NCI-H2171 (cell line): Measurements from ENCODE around the gene WDR33.
A peak's percentile ranks its signal among the peaks of the same experiment; 100 is the strongest.
"Not testable (repeated sequence)": the region's sequence is repeated elsewhere in the genome, so short reads cannot be mapped to it uniquely, and the experiment has no call there.

Experiments
- DNase-seq: peaks from one replicate; lab custom pipeline; 2025; lab: John Stamatoyannopoulos, UW

Gene WDR33

DNA sequence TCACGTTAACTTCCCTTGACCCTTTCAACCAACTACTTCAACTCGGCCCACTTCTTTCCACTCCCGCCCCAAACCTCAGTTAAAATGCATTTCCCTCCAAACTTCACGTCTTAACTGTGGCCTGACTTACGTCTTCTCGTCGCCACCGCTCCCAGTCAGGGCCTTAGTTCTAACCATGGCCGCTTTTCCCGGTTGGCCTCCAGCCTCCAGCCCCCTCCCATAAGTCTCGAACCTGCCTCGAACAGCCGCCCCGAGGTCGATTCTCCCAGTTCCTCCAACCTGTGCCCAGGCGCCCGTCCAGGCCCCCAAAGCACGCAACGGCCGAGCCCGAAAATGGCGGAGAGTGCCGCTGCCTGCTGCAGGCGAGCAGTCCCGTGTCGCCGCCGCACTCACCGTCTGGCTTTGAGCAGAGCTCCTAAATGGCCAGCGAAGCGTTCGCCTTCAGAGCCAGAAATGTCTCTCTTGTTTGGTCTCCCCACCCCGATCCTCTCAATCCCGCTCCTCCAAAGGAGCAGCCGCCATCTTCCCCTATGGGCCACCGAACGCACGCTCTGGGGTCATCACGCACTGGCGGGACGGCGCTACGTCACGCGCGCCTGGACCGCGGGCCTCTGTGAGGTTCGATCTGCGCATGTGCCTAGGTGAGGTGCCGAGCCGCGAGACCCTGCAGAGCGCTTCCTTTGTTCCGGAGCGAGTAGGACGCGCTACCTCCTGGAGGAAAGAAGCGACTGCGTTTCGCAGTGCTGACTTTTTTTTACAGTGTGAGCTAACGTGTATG is at the start of gene WDR33:
Gene WDR33 (minus strand): TSS at position 553 of the 778 bp plus-strand sequence. CDS start 40,190 bp downstream, outside the sequence.
- DNase-seq, result peak; percentile 95

DNA sequence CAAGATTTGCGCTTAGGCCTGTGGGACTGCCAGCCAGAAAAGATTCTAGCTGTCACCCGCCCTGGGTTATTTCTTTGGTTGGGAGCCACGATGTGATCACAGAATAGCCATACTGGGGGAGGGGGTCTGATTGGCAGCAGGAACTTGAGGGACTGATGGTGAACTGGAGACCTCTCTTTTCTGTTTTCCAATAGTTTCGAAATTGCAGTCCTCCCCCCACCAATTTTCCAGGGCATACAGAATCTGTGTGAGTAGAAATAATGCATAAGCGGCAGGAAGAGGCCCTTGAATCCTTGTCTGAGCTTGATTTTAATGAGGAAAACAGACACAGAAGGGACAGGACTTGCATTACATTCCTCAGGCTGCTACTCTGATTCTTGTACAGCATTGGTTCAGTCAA is 49.2 kb upstream of the WDR33 start:
- no peak for DNase-seq

DNA sequence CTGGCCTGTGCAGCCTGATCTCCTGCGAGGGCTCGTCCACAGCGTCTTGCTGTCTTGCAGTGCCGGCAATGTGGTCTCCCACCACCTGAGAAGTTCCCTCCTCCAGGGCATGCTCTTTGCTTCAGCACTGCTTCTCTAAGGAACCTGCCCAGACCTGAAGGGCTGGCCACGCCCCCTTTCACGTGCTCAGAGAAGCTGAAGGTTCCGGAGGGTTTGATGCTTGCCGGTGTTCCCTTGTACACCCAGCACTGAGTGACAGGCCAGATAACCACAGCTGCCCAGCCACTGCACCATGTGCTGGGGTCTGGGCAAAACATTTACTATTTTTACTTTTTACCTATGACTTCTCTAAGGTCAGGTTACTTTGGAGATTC is 48.7 kb upstream of the WDR33 start:
- DNase-seq, result peak; percentile 27

DNA sequence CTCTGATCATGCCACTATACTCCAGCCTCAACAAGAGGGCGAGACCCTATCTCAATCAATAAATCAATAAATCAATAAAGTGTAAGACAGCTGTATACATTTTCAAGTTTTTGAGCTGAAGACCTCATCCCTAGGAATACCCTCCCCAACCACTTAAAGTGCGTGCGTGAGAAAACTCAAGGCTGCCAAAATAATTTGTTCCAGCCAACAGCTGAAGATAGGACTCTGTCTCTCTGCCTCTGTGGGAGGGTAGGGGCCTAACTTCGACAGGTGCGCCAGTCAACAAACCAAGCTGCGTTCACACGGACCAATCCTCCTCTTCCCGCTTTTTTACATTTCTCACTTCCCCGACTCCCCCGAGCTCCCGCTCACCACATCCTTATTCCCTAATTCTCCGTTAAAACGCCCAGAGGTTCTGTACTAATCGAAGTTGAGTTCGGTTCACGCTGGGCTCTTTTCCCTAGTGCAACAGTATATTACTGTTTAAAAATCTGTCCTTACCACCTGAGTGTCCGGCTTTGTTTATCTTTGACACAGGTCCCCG is 46.4 kb upstream of the WDR33 start:
- DNase-seq, result no peak

DNA sequence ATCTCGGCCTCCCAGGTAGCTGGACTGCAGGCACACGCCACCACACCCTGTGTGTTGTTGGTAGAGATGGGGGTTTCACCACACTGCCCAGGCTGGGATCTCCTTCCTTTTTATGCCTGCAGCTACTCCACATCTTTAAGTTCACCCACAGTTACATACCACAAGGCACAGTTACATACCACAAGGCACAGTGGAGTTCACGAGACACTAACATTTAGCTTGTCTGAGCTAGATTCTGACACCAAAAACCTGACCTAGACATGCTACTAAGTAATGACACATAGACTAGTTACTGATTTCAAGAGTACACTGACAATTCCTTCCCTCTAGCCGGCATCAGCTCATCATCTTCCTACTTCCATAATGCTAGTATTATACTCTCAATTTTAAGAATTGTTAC is 42.7 kb upstream of the WDR33 start:
- no peak for DNase-seq

DNA sequence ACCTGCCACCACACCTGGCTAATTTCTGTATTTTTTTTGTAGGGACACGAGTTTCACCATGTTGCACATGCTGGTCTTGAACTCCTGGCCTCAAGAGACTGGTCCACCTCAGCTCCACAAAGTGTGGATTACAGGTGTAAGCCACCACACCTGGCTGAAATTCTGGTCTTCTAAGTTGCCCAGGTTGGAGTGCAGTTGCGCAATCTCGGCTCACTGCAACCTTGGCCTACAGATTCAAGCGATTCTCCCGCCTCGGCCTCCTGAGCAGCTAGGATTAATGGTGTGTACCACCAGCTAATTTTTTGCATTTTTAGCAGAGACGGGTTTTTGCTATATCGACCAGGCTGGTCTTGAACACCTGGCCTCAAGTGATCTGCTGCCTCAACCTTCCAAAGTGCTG is 41.4 kb upstream of the WDR33 start:
- DNase-seq, result no peak

DNA sequence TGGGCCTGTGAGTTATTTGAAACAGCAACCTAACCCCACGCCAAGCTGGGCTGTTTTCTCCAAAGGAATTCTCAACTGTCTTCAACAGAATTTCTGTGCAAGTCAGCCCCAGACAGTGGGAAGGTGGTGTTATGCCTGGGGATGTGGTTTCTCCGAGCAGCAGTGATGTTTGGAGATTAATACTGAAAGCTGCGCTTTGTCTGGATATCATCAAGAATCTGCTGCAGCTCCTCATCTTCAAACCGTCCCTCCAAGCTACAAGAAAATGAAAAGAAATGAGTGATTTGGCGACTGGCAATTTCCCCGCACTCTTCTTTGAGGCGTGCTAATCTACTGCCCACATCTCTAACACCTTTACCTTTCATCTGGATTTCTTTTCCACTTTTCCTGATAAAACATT is 37.0 kb upstream of the WDR33 start:
- DNase-seq, result no peak

DNA sequence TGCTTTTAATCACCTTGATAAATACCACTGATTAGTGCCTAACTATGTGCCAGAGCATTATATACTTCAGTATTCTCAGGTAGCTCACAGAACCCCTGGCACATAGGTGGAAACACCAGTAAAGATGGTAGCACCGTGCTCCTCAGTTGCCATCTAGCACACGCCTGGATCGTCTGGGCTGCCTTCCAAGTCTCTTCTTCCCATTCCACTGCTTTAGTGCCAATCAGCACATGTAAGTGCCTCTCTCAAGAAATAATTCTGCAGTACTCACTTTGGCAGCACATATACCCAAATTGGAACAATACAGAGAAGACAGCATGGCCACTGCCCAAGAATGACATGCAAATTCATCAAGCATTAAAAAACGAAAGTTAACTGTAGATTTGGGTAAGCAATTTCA is 34.0 kb upstream of the WDR33 start:
- no peak for DNase-seq

DNA sequence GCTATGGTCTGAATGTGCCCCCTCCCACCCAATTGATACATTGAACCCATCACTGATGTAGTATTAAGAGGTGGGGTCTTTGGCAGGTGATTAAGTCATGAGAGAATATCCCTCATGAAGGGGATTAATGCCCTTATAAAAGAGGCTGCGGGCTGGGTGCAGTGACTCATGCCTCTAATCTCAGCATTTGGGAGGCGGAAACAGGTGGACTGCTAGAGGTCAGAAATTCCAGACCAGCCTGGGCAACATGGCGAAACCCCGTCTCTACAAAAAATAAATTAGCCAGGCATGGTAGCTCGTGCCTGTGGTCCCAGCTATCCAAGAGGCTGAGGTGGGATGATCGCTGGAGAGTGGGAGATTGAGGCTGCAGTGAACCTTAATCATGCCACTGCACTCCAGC is 32.7 kb upstream of the WDR33 start:
- no peak for DNase-seq

DNA sequence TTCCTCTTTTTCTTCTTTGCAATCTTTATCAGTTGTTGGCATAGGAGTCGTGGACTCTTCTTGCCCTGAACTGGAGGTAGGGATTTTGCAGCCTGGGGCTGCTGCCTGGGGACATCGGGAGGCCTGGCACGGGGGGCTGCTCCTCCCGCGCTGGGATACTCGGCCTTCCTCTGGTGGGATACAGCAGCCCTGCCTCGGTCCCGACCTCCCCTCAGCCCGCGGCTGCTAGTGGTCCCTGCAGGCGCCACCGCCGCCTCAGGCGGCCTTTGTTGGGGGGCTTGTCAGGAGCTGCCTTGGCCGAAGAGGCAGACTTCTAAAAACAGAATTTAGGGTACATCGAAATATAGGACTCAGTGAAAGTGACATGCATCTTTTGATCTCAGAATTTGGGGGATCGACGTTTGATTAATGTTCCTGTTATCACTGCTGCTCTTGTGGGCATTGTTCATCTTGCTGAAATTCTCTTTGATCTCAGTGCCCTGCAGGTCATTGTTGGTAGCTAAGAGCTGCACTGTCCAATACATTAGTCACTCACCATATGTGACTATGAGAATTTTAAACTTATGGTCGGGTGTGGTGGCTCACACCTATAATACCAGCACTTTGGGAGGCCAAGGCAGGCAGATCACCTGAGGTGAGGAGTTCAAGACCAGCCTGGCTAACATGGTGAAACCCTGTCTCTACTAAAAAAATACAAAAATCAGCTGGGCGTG is 30.7 kb upstream of the WDR33 start:
- no peak for DNase-seq

DNA sequence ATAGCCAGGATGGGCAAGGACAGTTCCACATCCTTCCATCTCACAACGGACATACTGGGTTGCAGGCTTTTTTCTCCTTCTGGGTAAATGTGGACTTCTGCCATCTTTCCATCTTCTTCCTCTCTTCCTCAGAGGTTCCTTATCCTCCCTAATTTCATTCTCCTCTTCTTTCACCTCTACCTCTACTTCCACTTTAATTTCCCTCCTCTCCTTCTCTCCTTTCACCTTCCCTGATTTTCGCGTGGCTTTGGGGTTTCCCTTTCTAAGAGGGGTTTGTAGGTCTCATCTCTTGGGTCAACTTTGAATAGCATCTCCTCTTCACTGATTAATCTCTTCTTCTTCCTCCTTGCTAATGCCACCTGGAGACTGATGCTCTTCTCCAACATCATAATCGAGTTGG is 29.9 kb upstream of the WDR33 start:
- no peak for DNase-seq

DNA sequence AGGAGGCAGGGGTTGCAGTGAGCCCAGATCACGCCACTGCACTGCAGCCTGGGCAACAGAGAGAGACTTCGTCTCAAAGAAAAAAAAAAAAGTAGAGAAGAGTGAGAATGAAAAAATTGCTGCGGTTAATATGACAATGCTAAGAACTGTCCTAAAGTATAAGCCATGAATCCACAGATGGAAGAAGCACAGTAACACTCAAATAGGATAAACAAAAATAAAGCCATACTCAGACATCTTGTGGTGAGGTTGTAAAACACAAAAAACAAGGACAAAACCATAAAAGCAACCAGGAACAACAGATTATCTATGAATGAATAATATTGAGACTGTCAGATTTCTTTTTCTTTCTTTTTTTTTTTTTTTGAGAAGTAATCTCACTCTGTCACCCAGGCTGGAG is 24.0 kb upstream of the WDR33 start:
- no peak for DNase-seq

DNA sequence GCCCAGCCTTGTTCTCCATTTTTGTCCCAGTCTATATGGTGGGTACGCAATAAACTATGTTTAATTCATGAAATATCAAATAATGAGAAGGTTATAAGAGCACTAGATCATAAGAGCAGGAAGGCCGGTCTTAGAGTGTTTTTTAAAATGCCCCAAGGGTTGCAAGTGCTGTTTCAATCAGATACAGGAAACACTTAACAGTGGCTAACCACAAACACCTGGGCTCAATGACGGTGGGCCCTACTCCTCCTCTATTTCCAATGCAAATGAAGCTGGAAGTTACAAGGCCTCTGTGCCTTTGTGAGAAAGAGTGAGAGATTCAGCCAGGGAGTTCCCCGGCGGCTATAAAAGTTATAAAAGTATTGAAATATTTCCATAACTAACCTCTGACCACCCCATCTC is 18.9 kb upstream of the WDR33 start:
- no peak for DNase-seq

DNA sequence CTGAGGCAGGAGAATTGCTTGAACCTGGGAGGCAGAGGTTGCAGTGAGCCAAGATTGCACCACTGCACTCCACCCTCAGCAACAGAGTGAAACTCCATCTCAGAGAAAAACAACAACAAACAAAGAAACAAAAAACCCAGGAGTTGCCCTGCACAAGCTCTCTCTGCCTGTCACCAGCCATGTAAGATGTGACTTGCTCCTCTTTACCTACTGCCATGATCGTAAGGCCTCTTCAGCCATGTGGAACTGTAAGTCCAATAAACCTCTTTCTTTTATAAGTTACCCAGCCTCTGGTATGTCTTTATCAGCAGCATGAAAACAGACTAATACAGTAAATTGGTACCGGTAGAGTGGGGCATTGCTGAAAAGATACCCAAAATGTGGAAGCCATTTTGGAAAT is 15.7 kb upstream of the WDR33 start:
- DNase-seq, result not testable (repeated sequence)

DNA sequence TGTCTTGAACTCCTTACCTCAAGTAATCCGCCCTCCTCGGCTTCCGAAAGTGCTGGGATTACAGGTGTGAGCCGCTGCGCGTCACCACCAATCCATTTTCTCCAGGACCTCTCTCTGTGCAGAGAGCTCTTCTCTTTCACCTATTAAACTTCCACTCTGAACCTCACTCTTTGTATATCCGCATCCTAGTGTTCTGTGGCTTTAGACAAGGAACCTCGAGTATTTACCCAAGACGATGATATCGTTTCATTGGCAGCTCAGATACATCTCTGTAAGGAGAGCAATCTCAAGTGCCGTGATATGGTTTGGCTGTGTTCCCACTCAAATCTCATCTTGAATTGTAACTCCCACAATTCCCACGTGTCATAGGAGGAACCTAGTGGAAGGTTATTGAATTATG is 15.1 kb upstream of the WDR33 start:
- DNase-seq, result no peak

DNA sequence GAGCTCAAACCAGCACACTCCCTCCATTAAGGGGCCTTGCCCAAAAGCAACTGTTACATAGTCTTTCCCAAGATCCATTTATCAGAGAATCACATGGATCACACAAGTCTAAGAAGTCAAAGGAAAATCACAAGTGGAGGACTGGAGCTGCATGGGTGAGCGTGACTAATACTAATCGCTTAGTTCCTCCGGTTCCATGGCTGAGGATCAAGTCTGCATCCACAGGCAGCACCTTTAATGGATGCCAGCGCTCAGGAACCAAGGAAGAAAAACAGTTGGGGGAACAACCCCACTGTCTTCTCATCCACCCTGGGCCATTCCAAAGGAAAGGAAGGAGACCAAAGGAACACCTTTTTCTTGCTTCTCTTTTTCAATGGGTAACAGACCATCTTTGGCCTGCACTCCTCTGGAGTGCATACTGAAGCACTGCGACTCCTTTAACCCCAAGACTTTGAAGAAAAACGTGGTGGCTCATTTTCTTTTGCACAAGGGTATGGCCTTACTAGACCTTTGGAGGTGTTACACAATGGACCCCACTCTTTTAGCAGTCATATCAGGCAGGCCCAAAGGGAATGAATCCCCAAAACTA is 9.2 kb upstream of the WDR33 start:
- DNase-seq, result no peak

DNA sequence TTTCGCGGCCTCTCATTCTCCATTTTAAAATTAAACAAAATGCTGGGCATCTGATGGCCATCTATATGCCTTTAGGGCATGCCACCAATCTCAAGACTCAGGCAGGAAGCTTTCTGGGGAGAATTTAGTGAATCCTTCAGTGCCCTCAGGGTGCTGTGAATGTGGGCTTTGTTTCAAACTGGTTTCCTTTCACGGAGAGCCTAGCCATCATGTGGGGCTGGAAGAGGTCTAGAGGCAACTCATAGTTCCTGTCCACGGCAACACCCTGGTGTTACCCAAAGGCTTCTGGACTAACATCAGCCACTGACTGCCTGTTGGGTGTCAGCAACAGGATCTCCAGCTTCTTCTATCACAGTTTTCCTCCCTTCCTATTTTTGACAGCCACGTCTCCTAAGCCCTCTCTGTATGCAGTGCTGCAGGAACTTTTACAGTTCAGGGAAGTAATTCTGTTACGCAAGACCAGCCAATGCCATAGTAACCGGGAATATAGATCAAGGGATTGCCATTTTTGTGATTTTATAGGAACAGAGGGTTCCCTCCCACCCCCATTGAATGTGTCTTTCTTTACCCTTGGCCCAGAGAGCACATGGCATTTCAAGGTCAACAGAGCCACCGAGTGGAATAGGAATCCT is 7.9 kb upstream of the WDR33 start:
- DNase-seq, result no peak

DNA sequence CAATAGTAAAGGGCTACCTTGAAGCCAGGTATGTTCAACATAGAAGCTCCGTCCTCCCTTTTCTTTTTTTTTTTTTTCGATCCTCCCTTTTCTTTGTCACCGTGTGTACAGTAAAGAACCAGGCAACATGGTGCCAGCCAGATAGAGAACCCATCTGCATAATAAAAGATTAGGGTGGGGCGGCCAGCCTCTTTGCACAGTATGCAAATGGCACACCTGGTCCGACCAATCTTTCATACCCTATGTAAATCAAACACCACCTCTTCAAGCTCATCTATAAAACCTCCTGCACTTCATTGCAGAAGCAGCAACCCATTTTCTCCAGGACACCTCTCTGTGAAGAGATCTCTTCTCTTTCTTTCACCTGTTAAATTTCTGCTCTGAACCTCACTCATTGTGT is 7.3 kb upstream of the WDR33 start:
- DNase-seq, result no peak

DNA sequence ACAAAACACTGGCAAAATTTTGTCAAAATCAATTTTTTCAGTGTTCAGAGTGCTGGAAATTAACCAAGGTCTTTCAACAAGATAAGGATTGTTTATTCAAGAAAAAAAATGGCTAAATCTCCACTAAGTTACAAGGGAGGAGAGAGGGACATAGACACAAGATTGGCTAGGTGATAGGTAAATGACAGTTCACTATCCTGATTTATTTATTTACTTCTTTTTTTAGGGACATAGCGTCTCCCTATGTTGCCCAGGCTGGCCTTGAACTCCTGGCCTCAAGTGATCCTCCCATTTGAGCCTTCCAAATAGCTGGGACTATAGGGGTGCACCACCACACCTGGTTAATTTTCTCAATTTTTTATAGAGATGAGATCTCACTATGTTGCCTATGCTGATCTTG is 3.7 kb upstream of the WDR33 start:
- DNase-seq, result no peak

DNA sequence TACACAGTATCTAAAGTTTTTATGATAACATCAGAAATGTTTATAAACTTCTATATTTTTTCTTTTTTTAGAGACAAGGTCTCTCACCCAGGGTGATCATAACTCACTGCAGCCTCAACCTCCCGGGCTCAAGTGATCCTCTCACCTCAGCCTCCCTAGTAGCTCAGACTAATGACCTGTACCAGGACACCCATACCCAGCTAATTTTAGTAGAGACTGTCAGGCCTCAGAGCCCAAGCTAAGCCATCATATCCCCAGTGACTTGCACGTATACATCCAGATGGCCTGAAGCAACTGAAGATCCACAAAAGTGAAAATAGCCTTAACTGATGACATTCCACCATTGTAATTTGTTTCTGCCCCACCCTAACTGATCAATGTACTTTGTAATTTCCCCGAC is 1.5 kb upstream of the WDR33 start:
- DNase-seq, result not testable (repeated sequence)

DNA sequence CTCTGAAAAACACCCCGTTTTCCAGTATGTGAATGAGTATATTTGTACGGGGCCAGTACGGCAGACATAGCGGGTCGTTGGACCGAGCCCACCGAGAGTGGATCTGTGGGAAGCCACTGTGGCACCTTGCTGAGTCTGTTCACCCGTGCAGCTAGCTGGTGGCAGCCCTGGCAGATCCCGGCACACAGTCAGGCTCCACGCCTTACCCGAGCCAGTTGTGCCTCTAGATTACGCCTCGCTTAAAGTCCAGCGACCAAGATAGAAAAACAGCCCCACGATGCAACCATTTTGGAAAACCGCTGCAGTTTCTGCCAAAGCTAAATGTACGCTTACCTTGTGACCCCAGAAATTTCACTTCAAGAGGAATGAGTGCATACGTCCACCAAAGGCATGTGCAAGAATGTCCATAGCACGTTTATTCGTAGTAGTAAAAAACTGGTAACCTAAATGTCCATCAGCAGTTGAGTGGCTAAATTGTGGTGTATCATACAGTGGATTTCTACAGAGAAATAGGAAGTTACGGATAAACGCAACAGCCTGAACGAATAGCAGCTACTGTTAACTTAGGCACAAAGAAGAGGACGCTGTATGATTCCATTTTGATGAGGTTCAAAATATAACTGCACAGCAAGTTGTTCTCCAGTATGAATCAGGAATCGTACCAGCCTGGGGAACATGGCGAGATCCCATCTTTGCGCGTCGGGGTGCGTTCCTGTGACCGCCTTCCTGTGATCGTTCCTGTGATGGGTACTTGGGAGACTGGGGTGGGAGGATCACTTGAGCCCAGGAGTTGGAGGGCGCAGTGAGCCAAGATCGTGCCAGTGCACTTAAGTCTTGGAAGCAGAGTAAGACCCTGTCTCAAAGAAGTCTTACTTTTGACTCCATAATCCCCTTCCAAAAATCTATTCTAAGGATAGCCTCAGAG is 688 bp upstream of the WDR33 start:
- DNase-seq, result no peak
